Stomach (tissue), 9 donors: ENCODE measurements around the gene SMAGP. TPM values are rescaled to one million over a fixed set of nuclear protein-coding genes. Genes with fewer than 3 reads are reported as not detected.

Experiments
- DNase-seq, 2 donors: peaks; one replicate each; pipeline versions ENCODE4 v3.0.0 to v3.0.0-alpha.2; 2013 to 2019
- H3K27ac ChIP-seq, 5 donors: fragments of 200-600 bp in 4 of 5; sonication (generic) in 4 of 5; one replicate each; pipeline ENCODE4 v1.5.1; 2013 to 2019; ENCODE audit warnings: mild to moderate bottlenecking in 1 of 5, moderate library complexity in 1 of 5
- H3K27me3 ChIP-seq, 3 donors: fragments of 200-600 bp; sonication (generic); one replicate each; pipeline ENCODE4 v1.5.1; 2017 to 2019; ENCODE audit warnings: mixed run types in 1 of 3
- H3K36me3 ChIP-seq, 4 donors: fragments of 200-600 bp; sonication (generic); 1 replicate in 3 of 4; 2 replicates in 1 of 4; pipeline ENCODE4 v1.5.1; 2016 to 2019
- H3K4me1 ChIP-seq, 4 donors: fragments of 200-600 bp; sonication (generic); one replicate each; pipeline ENCODE4 v1.5.1; 2016 to 2019
- H3K4me3 ChIP-seq, 4 donors: fragments of 200-600 bp; sonication (generic) in 3 of 4; one replicate each; pipeline ENCODE4 v1.5.1; 2016 to 2019; ENCODE audit warnings: mild to moderate bottlenecking in 1 of 4
- H3K9me3 ChIP-seq, 4 donors: fragments of 200-600 bp; sonication (generic); one replicate each; pipeline ENCODE4 v1.5.1; 2016 to 2019
- EP300 ChIP-seq: sonication (generic); formaldehyde crosslinking; IDR thresholded peaks from one replicate; pipeline ENCODE4 v1.6.1; 2017; ENCODE audit warnings: antibody characterized with exemption
- POLR2A ChIP-seq, 4 donors: fragments of 450-650 bp; IDR thresholded peaks; one replicate each; pipeline ENCODE4 v1.6.1; 2016; ENCODE audit warnings: antibody characterized with exemption in 4 of 4, control low read depth in 2 of 4, mild to moderate bottlenecking in 1 of 4, moderate library complexity in 1 of 4
- POLR2AphosphoS5 ChIP-seq, 3 donors: sonication (generic); formaldehyde crosslinking; IDR thresholded peaks; one replicate each; pipeline ENCODE4 v1.6.1; 2016; ENCODE audit warnings: antibody characterized with exemption in 3 of 3
- WGBS, 5 donors: extraction: QIAGEN DNeasy Blood & Tissue Kit in 3 of 5; methylation state at CpG; one replicate each; pipeline versions ENCODE4 v1.1.5 to v1.1.7; 2013 to 2018; 5-methylcytosine and 5-hydroxymethylcytosine counted together
- intact Hi-C: fragments of 100-400 bp; cut with DNase I; formaldehyde crosslinking; loops from one replicate; pipeline ENCODE4 v1.15.1; 2023; ENCODE audit warnings: low total_unique reads
- polyA plus RNA-seq, 3 donors: library from polyadenylated mRNA; stranded (reverse); fragments of 200-250 nt; gene quantifications; one replicate each; pipeline ENCODE4 v1.2.3, GENCODE V29; 2013
- total RNA-seq, 5 donors: library from RNA; depleted of rRNA; stranded (reverse); fragments of >200 nt; gene quantifications; one replicate each; pipeline versions ENCODE4 v1.1.0 to v1.2.3, GENCODE V29; 2014 to 2016
- TF ChIP-seq, protein P1 (sequence below), 7 experiments: fragments of 450-650 bp in 4 of 7; fragments of 200-600 bp in 3 of 7; sonication (generic) in 3 of 7; IDR thresholded peaks; one replicate each; pipeline ENCODE4 v1.5.1; 2016 to 2019; ENCODE audit warnings: antibody characterized with exemption in 7 of 7, control low read depth in 2 of 7, mild to moderate bottlenecking in 1 of 7
- donor health status: healthy with polysubstance abuse.
- donor health status: Bipolar disorder and iron deficiency.
- donor health status: healthy.

Gene SMAGP
- total and polyA plus RNA-seq, 8 donors, result 2.3 to 74.9 (median 27.6) TPM

DNA sequence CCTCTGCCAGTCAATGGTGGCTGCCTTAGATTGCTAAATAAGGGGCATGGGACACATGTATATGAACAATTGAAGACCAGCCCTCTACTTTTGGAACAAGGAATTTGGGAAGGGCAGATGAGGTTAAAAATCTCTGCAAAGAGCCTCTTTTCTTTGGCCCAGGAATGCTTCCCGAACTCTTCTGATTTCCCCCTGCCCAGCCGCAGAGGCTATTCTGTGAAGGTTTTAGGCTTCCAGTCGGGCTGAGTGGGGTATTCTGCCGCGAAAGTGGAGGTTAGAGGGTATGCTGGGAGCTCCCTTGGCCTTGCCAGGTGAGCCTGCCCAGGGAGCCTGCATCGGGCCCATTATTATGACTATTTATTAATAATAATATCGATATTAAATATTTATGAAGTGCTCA lies 53.6 kb downstream of the SMAGP start:
- H3K4me1 ChIP-seq, result peaks cover 13 to 33% (median 23%) of the 10 kb centered on the region in 4 donors
- no peaks in the 10 kb centered on the region for H3K27me3 ChIP-seq
- H3K36me3 ChIP-seq, result no peaks in the 10 kb centered on the region
- intact Hi-C loops, result no loop called here
- peak overlapping the region; percentile 55 to 99 (median 98) for H3K27ac ChIP-seq
- peak overlapping the region; percentile 83 to 97 (median 90) for H3K4me3 ChIP-seq
- TF ChIP-seq EP300, result no peak
- TF ChIP-seq POLR2AphosphoS5 (IDR thresholded peaks at IDR 0.05), result no peak
- TF ChIP-seq, protein P1, sequence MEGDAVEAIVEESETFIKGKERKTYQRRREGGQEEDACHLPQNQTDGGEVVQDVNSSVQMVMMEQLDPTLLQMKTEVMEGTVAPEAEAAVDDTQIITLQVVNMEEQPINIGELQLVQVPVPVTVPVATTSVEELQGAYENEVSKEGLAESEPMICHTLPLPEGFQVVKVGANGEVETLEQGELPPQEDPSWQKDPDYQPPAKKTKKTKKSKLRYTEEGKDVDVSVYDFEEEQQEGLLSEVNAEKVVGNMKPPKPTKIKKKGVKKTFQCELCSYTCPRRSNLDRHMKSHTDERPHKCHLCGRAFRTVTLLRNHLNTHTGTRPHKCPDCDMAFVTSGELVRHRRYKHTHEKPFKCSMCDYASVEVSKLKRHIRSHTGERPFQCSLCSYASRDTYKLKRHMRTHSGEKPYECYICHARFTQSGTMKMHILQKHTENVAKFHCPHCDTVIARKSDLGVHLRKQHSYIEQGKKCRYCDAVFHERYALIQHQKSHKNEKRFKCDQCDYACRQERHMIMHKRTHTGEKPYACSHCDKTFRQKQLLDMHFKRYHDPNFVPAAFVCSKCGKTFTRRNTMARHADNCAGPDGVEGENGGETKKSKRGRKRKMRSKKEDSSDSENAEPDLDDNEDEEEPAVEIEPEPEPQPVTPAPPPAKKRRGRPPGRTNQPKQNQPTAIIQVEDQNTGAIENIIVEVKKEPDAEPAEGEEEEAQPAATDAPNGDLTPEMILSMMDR (IDR thresholded peaks at IDR 0.05), result no peak
- no peak for TF ChIP-seq POLR2A (IDR thresholded peaks at IDR 0.05)
- DNase-seq, result no peak
- 27 to 40% (median 30%) methylated on average over 7 of the region's 7 CpGs for WGBS, 5 donors
- no peaks in the 10 kb centered on the region for H3K9me3 ChIP-seq

DNA sequence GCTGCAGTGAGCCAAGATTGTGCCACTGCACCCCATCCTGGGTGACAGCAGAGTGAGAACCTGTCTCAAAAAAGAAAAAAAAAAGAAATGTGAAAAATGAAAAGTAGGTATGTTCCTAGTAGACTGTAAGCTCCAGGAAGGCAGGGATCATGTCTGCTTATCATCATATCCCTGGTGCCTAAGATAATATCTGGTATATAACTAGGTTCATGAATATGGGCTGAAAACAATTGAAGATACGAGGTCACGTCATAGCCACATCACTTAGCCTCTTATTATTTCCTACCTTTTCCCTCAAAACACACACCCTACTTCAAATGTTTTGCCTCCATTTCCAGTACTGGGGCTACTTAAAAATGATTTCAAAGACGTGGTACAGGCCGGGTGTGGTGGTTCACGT lies 55.3 kb downstream of the SMAGP start:
- Histone ChIP-seq H3K9me3 (no peaks in the 10 kb centered on the region), H3K27ac (no peak overlapping the region), H3K4me3 (no peak overlapping the region), H3K4me1 (peaks cover 13 to 33% (median 23%) of the 10 kb centered on the region in 4 donors), H3K36me3 (peaks cover 0 to 12% (median 0%) of the 10 kb centered on the region in 4 donors), H3K27me3 (no peaks in the 10 kb centered on the region)
- intact Hi-C loops, result no loop called here
- TF ChIP-seq, protein P1 (IDR thresholded peaks at IDR 0.05), result no peak
- TF ChIP-seq POLR2AphosphoS5 (IDR thresholded peaks at IDR 0.05) (no peak), EP300 (no peak), POLR2A (IDR thresholded peaks at IDR 0.05) (no peak)
- WGBS, 5 donors, result 90 to 96% (median 91%) methylated on average over 5 of the region's 5 CpGs
- no peak for DNase-seq

DNA sequence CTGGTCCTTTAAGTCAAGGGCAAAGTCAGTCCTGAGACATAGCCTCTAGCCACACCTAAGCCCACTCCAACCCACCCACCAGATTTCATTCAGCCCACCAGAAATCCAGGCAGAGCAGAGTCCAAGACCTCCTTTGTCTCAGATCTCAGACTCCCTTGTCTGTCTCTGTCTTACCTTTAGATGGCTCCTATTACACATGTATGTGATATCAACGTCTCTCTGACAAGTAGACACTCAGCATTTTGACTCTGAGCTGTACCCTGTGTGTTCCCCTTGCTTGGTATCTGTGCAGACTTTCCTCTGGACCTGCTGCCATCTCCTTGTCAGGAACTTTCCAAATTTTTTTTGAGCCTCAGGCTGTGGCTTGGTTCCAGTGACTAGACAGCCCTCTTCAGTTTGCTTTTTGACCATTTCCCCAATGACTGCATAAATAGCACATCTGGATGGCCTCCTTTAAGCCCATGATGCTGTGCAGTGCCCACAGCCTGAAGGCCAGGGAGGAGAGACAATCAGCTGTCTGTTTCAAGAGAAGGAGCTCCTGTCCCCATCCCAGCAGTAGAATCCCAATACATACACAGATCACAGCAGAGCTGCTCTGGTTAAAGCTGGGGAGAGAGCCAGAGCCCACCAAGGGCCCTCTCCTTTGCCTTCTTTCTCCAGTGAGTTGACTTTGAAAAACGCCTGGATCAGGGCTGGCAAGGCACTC lies 59.4 kb downstream of the SMAGP start:
- no peak overlapping the region for H3K27ac ChIP-seq
- DNase-seq, result no peak
- no peak overlapping the region for H3K4me3 ChIP-seq
- no peaks in the 10 kb centered on the region for H3K27me3 ChIP-seq
- no peaks in the 10 kb centered on the region for H3K9me3 ChIP-seq
- TF ChIP-seq, protein P1 (IDR thresholded peaks at IDR 0.05), result no peak
- no peak for TF ChIP-seq POLR2A (IDR thresholded peaks at IDR 0.05)
- TF ChIP-seq EP300, result no peak
- TF ChIP-seq POLR2AphosphoS5 (IDR thresholded peaks at IDR 0.05), result no peak
- H3K36me3 ChIP-seq, result peaks cover 0 to 45% (median 10%) of the 10 kb centered on the region in 4 donors
- WGBS, 5 donors, result 45 to 86% (median 57%) methylated on average over 2 of the region's 2 CpGs
- peaks cover 0 to 3% (median 1%) of the 10 kb centered on the region in 4 donors for H3K4me1 ChIP-seq
- intact Hi-C loops, result no loop called here

DNA sequence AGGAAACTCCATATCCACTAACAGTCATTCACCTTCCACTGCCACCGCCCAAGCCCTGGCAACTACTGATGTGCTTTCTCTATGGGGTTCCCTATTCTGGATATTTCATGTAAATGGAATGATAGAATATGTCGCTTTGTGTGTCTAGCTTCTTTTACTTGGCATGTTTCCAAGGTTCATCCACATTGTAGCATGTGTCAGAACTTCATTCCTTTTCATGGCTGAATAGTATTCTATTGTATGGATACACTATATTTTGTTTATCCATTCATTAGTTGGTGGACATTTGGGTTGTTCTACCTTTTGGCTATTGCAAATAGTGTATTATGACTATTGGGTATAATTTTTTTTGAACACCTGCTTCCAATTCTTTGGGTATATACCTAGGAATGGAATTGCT lies 61.0 kb downstream of the SMAGP start:
- TF ChIP-seq EP300, result no peak
- no peak for TF ChIP-seq POLR2AphosphoS5 (IDR thresholded peaks at IDR 0.05)
- no peak for TF ChIP-seq POLR2A (IDR thresholded peaks at IDR 0.05)
- TF ChIP-seq, protein P1 (IDR thresholded peaks at IDR 0.05), result no peak
- H3K27me3 ChIP-seq, result no peaks in the 10 kb centered on the region
- DNase-seq, result no peak
- H3K9me3 ChIP-seq, result no peaks in the 10 kb centered on the region
- intact Hi-C loops, result no loop called here
- H3K36me3 ChIP-seq, result peaks cover 0 to 46% (median 11%) of the 10 kb centered on the region in 4 donors
- no peak overlapping the region for H3K27ac ChIP-seq
- H3K4me1 ChIP-seq, result no peaks in the 10 kb centered on the region
- no peak overlapping the region for H3K4me3 ChIP-seq
- 93 to 96% (median 94%) methylated on average over 2 of the region's 2 CpGs for WGBS, 5 donors
